Coronary artery (tissue), 2 donors: ENCODE measurements around the gene DOCK1.

Source experiments
- DNase-seq: peaks from one replicate; pipeline ENCODE4 v3.0.0-alpha.2; 2017; ENCODE audit warnings: low spot score
- H3K27ac ChIP-seq, 2 donors: fragments of 200-600 bp; sonication (generic); one replicate each; pipeline ENCODE4 v1.5.1; 2016 to 2019
- H3K4me3 ChIP-seq: fragments of 200-600 bp; sonication (generic); 2 replicates; pipeline ENCODE4 v1.5.1; 2016; ENCODE audit warnings: mild to moderate bottlenecking, moderate library complexity
- CTCF ChIP-seq: fragments of 200-600 bp; sonication (generic); IDR thresholded peaks from one replicate; pipeline ENCODE4 v1.5.1; 2019; ENCODE audit warnings: antibody characterized with exemption

DOCK1 gene

GRCh38 chr10:127353544-127353943, 448.3 kb downstream of the DOCK1 start:
- no peak for TF ChIP-seq CTCF
- H3K27ac ChIP-seq: no peak overlapping the region
- H3K4me3 ChIP-seq: no peak overlapping the region
- DNase-seq: no peak

GRCh38 chr10:127354255-127354654, 449.0 kb downstream of the DOCK1 start:
- H3K27ac ChIP-seq: no peak overlapping the region
- DNase-seq: no peak
- no peak for TF ChIP-seq CTCF
- H3K4me3 ChIP-seq: no peak overlapping the region

GRCh38 chr10:127354992-127355391, 449.8 kb downstream of the DOCK1 start:
- Histone ChIP-seq H3K27ac (no peak overlapping the region), H3K4me3 (no peak overlapping the region)
- no peak for TF ChIP-seq CTCF
- no peak for DNase-seq

DNA sequence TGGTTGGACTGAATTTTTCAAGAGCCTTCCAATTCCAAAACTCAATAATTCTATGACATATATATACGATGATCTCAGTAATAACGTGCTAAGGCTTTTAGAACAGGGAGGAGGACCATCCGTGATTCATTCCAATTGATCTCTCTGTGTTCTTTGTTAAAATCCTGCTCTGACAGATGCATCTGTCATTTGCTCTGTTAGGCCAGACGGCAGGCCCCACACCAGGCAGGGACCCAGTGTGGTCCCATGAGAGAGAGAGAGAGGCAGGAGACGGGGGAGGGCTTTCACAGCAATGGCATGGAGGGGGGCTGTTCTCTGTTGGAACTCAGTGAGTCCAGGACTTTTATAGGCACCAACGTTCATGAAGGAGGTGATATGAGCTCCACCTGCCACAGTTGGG, 451.1 kb downstream of the DOCK1 start:
- H3K27ac ChIP-seq: no peak overlapping the region
- TF ChIP-seq CTCF: no peak
- no peak for DNase-seq
- no peak overlapping the region for H3K4me3 ChIP-seq

DNA sequence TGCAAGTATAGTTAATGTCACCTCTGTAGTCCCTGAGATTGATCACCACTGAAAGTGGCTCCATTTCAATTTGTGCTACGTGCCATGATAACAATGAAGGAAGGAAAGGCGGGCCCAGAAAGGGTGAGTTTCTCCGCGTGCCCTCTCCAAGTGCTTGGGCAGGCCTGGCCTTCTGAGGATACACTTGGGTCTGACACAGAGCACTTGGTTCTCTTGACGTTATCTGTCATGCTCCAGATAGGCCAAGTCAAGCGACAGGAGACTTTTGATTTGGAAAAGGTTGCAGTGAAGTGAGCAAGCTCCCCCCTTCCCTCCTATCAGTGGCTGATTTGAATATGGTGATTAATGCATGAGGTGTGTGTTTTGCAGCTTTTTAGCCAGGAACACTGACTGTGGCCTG, 452.0 kb downstream of the DOCK1 start:
- H3K4me3 ChIP-seq: no peak overlapping the region
- no peak for DNase-seq
- TF ChIP-seq CTCF: no peak
- no peak overlapping the region for H3K27ac ChIP-seq

DNA sequence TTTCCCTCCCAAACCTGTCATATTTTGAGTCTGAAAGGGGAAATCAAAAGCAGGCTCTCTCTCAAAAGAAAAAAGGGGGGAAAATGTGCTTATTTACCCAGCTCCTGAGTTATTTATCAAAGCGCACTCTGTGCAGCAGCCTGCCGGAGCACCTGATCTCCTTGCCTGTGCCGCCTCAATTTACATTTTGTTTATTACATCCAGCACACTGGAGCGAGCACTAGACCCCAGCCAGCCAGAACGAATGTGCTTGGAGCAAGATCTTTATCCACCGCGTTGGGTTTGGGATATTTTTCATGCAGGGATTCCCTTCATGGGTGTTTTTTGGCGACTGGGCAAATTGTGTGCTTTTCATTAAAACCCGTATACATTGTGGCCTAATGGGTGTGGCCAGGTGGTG, 453.1 kb downstream of the DOCK1 start:
- no peak for DNase-seq
- Histone ChIP-seq H3K4me3 (no peak overlapping the region), H3K27ac (no peak overlapping the region)
- no peak for TF ChIP-seq CTCF

DNA sequence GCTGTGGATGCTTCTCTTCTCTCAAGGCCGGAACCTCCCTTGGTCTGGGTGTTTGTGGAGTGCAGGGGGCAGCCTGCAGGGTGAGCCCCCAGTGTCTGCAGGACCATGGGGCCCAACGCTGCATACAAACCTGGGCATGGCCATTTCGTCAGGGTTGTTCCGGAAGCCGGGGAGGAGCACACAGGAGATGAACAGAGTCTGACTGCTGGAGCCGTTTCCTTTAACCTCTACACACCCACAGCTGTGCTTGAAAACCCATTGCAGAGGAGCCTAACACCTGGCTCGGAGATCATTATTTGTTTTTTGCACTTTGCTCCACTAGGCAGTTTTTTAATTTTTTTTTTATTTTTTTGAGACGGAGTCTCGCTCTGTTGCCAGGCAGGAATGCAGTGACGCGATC, 458.8 kb downstream of the DOCK1 start:
- TF ChIP-seq CTCF: no peak
- Histone ChIP-seq H3K27ac (no peak overlapping the region), H3K4me3 (no peak overlapping the region)
- no peak for DNase-seq
